ENCODE results near the gene SLC16A7.

The SLC16A7 gene

DNA sequence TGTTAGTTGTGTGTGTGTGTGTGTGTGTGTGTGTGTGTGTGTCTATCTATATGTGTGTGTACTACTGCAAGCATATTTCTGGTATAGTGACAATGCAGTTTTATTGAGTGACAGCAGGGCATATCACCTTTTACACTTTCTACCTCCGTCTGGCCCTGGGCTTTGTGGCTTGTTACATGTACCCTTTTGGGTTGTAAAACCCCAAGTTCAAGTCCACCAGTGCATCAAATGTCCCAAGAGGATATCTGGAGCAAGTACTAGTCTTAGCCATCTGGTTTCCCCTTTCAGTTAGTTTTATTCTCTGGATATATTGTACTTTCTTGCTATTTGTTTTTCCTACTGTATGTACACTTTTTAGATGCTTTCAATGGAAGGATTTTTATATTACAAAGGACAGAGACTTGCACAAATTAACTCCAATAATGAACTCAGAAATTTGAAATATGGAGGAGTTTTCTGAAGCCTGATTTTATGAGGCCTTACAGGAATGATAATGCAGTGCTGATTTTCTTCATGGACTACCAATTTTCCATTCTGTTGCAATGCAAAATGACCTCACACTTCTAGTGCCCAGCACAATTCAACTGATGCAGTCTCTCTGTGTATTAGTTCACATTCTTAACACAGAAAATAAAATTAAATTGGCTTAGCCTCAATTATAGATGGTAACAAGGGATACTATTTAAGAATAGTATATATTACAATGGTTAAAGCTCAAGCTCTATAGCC, 29.1 kb downstream of the SLC16A7 start:
- no peak for DNase-seq (ENCODE audit: low read depth)

- no peak for DNase-seq (ENCODE audit: low read depth)
Observed at GRCh38 chr12:59626382-59626781, 30.6 kb downstream of the SLC16A7 start.

GRCh38 chr12:59627582-59627981, 31.8 kb downstream of the SLC16A7 start:
- no peak for DNase-seq (ENCODE audit: low read depth)

GRCh38 chr12:59629890-59630289, 34.1 kb downstream of the SLC16A7 start:
- DNase-seq (ENCODE audit: low read depth): no peak

DNA sequence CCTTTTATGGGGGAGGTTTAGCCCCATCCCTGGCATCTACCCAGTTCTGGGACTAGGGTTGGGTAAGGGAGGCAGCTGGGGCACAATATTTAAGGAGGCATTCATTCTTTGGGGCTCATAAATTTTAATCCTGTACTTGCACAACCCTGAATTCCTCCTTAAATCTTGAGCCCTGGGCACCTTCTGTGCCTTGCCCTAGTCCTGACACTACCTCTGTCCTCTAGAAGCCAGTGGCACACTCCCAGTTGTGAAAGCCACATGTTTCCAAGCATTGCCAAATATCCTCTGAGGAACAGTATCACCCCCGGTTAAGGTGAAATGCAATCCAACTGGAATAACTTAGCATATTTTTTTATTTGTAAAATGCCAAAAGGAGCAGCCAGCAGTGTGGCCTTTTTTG, 36.6 kb downstream of the SLC16A7 start:
- no peak for DNase-seq (ENCODE audit: low read depth)

DNA sequence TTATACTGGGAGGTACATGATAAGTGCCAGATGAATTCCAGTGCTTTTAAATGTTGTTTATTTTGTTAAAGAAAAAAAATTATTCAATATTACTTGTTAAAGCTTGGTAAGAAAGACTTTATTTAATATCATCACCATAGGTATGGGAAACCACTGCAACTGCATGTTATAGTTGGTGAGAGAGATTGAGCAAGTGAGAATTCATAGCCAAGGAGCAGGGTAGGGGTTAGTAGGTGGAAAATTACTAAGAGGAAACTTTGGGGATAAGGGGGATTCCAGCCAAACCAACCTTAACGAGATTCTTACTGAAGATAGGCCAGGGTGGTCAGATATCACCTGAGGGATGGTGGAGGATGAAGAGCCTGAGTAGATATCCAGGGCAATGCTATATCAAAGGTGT, 38.4 kb downstream of the SLC16A7 start:
- no peak for DNase-seq (ENCODE audit: low read depth)

DNA sequence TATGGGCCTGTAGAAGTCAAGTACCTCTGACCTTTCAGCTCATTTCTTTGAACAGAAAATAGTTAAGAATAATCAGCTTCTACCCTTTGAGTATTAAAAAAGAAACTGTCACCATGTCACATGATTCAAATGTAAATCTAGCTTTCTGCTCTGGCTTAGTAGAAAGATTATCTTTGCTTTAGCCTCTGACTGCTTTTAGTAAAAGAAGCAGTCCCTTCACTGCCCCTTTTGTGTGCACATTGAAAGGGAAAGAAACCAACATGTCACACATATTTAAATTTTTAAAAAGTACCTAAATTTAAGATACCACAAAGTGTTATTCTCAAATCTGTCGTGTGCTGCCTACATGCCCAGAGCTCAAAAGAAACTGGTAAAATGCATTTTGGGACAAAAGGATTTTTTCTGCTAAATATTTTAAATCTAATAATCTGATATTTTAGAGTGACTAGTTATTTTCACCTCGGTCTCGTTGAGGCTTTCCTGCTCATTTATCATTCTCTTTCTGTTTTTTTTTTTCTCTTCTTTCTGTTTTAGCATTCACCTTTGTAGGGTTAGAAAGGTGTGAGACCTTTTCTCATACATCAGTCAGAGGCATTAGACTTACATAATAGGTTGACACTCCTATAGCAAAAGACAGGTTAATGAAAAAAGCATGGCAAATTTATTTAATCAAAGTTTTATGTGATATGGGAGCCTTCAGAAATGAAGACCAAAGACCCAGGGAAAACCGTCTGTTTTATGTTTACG, 41.3 kb downstream of the SLC16A7 start:
- no peak for DNase-seq (ENCODE audit: low read depth)

- no peak for DNase-seq (ENCODE audit: low read depth)
Observed at GRCh38 chr12:59637692-59638070, 41.9 kb downstream of the SLC16A7 start.

GRCh38 chr12:59643550-59643949, 47.7 kb downstream of the SLC16A7 start:
- no peak for DNase-seq (ENCODE audit: low read depth)

DNA sequence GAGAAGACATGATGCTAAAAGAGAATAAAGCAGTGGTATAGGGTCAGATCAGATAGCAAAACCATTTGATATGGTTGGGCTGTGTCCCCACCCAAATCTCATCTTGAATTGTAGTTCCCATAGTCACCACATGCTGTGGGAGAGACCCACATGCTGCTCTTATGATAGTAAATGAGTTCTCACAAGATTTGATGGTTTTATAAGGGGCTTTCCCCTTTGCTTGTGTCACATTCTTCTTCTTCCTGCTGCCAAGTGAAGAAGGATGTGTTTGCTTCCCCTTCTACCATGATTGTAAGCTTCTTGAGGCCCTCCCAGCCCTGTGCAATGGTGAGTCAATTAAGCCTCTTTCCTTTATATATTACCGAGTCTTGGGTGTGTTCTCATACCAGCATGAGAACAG, 49.4 kb downstream of the SLC16A7 start:
- no peak for DNase-seq (ENCODE audit: low read depth)

DNA sequence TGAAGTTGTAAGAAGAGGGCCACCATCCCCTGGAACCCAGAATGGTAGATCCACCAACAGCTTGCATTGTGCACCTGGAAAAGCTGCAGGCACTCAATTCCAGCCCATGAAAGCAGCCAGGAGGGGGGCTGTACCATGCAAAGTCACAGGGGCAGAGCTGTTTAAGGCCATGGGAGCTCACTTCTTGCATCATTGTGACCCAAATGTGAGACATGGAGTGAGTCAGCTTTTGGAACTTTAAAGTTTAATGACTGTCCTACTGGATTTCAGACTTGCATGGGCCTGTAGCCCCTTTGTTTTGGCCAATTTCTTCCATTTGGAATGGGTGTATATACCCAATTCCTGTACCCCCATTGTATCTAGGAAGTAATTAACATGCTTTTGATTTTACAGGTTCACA, 50.8 kb downstream of the SLC16A7 start:
- DNase-seq (ENCODE audit: low read depth): no peak

DNA sequence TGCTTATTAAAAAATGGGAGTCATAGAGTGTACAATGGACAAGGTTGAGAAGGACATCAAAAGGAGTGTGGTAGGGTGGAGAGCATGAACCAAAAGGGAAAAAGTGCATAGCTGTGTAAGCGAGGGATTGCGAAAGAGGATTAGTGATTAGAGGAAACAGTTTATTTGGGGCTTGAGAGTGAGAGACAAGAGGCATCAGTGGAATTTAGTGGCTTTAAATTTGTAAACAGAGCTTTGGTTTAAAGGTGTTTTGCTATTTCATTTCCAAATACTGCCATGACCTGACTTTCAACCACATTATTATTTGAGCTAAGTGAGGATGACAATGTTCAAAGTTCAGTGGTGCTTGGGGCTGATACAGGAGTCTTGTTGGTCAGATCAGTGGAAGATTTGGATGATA, 53.4 kb downstream of the SLC16A7 start:
- DNase-seq (ENCODE audit: low read depth): no peak

GRCh38 chr12:59650588-59651228, 54.9 kb downstream of the SLC16A7 start:
- no peak for DNase-seq (ENCODE audit: low read depth)

- DNase-seq (ENCODE audit: low read depth): no peak
Observed at GRCh38 chr12:59651229-59651920, 55.5 kb downstream of the SLC16A7 start.

DNA sequence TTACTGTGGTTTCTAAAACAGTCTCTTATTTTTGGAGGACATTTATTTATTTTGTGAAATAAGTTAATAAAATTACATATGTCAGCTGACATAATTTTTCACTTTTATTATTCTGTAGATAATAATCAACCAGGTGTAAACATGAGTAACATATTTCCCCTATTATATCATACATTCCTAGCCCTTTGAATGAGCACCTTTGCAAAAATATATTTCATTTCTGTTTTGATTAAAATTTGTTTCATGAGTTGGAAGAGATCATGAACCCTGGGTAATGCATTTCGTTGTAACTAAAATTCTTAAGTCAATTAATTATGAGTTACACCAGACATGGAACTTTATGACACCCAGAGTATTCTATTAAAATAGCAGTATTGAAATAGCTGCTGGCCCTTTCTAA, 56.3 kb downstream of the SLC16A7 start:
- no peak for DNase-seq (ENCODE audit: low read depth)

GRCh38 chr12:59654061-59654460, 58.2 kb downstream of the SLC16A7 start:
- no peak for DNase-seq (ENCODE audit: low read depth)

GRCh38 chr12:59657266-59657665, 61.4 kb downstream of the SLC16A7 start:
- DNase-seq (ENCODE audit: low read depth): no peak

GRCh38 chr12:59657711-59658110, 61.9 kb downstream of the SLC16A7 start:
- no peak for DNase-seq (ENCODE audit: low read depth)

DNA sequence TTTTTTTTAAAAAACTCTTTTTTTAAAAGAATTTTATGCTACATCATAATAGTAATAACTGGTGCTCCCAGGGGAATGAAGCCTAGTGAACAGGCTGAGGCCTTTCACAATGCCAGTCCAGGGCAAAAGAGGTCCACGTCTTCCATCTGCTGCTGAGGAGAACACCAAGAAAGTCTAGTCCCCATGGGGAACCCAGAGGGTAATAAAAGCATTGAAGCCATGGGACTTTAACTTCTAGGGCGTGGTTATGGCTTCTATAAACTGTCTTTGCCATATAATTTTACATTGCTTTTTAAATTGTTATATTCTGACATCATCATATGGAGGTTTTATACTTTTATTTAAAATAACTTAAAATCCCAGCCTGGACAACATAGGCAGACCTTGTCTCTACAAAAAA, 64.3 kb downstream of the SLC16A7 start:
- no peak for DNase-seq (ENCODE audit: low read depth)

GRCh38 chr12:59660921-59661597, 65.2 kb downstream of the SLC16A7 start:
- no peak for DNase-seq (ENCODE audit: low read depth)

DNA sequence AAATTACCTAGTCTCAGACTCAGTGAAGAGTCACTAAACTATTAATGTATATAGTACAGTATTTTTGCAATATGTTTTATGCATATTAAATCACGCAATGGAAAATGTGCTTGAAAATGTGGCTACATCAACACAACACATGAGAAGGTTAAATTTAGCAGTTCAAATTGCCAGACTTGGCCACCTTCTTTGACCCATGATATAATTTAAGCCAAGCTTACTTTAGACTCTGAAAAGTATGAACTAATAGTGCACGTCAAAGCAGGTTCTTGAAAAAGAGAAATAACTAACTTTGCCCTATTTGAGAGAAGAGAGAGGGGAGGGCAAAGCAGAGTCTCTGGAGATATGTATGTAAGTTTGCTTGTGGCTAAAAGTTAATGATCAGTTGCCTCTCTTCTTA, 68.7 kb downstream of the SLC16A7 start:
- DNase-seq (ENCODE audit: low read depth): no peak

DNA sequence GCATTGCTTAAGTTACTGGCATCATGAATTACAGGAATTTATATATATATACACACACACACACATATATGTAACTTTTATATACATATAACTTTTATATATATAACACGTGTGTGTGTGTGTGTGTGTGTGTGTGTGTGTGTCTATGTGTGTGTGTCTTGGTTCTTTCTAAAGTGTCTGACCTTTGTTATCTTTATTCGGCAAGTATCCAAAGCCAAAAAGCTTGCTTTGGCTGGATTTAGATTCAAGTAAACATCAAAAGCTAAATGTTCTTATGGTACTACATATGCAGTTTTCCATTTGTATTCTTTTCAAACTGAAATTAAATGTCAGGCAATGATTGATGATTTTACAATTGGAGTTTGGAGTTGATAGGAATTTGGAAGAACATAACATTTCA, 69.9 kb downstream of the SLC16A7 start:
- DNase-seq (ENCODE audit: low read depth): no peak

Measured in T-helper 22 cell (primary cell).